WI38 (cell line): Measurements from ENCODE around the gene MYO1E.

Experiments
- H3K4me3 ChIP-seq: 2 replicates; pipeline ENCODE4 v1.5.1; 2011; ENCODE audit warnings: low read depth, mild to moderate bottlenecking, control low read depth, low read length
- TF ChIP-seq, protein P1 (sequence below): IDR thresholded peaks from 2 replicates; pipeline ENCODE4 v1.5.1; 2012; ENCODE audit warnings: low read depth, mild to moderate bottlenecking, control low read depth, low read length

The MYO1E gene

DNA sequence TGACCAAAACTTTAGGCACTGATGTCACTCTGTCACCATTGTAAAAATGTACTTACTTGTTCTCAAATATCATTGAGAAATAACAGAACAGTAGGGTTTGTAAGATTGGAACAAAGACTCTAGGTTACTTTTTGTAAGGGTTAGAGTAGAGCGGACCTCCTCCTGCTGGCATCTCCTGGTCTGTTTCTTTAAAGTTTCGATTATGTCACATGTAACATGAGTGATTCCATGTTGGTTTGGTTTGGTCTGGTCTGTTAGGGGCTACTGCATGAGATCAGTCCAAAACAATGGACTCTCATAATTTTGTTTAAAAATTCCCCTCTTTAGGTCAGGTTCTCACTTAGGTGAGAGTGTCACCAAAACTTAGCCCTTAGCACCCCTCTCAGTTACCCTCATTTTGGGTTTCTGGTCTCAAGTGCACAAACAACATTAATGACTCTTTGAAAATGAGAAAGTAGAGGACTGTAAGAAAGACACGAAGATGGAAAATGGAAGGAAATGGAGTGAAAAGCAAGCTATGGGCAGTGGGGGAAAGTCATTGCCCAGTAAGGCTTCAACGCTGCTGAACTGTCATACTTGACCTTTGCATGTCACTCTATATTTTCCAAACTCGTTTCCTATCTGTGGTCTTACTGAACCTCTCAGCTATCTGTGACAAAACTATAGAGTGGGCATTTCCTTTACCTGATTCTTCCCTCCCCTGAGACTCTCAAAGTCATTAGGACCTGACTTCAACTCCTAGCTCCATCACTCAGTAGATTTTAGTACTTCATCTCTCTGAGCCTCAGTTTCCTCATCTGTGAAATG is 113.3 kb downstream of the MYO1E start:
- no peak overlapping the region for H3K4me3 ChIP-seq
- TF ChIP-seq, protein P1, sequence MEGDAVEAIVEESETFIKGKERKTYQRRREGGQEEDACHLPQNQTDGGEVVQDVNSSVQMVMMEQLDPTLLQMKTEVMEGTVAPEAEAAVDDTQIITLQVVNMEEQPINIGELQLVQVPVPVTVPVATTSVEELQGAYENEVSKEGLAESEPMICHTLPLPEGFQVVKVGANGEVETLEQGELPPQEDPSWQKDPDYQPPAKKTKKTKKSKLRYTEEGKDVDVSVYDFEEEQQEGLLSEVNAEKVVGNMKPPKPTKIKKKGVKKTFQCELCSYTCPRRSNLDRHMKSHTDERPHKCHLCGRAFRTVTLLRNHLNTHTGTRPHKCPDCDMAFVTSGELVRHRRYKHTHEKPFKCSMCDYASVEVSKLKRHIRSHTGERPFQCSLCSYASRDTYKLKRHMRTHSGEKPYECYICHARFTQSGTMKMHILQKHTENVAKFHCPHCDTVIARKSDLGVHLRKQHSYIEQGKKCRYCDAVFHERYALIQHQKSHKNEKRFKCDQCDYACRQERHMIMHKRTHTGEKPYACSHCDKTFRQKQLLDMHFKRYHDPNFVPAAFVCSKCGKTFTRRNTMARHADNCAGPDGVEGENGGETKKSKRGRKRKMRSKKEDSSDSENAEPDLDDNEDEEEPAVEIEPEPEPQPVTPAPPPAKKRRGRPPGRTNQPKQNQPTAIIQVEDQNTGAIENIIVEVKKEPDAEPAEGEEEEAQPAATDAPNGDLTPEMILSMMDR, result no peak

DNA sequence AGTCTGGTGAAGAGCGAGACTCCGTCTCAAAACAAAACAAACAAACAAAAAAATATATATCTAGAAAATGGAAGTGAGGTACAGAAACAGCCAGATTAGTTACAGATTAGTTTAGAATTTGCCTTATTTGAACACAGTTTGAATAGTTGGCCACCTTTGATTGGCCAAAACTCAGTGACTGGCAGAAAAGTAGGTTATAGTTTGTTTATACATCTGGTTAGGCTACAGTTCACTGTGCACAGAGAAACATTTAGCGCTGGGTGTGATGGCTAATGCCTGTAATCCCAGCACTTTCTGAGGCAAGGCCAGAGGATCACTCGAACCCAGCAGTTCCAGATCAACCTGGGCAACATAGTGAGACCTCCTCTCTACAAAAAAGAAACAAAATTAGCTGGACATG is 114.4 kb downstream of the MYO1E start:
- TF ChIP-seq, protein P1, result no peak
- no peak overlapping the region for H3K4me3 ChIP-seq

DNA sequence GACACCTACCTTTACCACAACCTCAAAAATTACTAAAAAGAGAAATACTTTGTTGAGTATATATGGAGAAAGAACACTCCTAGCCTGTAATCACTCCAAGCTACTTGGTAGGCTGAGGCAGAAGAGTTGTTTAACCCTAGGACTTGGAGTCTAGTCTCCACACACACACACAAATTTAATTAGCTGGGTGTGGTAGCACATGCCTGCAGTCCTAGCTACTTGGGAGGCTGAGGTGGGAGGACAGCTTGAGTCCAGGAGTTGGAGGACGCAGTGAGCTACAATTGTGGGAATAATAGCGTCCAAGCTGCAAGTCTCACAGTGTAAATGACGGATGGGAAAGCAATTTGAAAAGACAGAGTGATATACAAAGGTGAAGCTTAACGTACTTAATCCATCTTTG is 115.5 kb downstream of the MYO1E start:
- TF ChIP-seq, protein P1, result no peak
- no peak overlapping the region for H3K4me3 ChIP-seq

DNA sequence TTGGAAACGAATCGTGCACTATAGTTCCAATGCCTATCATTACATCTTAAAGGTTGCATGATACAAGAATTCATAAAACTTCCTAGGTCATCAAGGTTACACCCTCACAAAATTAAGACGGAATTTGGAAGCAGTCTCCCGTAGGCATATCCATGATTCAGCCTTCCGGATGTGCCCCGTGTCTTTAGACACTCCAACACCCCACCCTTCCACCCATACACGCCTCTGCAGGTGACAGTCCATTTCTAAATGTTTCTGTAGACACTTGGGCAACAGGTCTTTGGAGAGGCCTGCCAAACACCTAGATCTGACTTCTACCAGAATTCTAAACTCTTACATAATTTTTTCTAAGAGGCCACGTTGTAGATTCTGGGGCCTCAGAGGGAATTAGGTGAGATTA is 116.2 kb downstream of the MYO1E start:
- H3K4me3 ChIP-seq, result no peak overlapping the region
- TF ChIP-seq, protein P1, result no peak

DNA sequence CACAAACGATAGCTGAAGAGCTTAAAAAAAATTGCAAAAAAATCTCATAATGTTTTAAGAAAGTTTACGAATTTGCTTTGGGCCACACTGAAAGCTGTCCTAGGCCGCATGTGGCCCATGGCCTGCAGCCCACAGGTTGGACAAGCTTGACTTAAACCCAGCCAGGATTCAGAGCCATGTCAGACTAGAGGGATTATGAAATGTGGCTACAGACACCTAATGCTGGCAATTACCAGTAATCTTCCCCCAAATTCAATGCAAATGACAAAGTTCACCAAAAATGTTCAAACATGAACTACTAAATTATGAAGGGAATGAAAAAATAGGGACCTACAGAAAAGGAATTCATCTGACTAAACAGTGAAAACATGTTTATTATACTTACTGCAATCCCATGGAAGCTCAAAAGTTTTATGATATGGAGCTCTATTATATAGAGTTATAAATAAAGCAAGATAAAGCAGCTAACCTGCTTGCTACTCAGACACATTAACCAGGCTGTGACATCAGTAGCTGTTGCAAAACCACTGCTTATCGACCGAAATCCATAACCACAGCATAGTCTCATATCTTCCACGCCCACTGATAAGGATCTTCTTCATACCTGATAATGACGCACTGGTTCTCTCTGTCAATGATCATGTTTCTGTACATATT is 116.9 kb downstream of the MYO1E start:
- TF ChIP-seq, protein P1, result no peak
- H3K4me3 ChIP-seq, result no peak overlapping the region

DNA sequence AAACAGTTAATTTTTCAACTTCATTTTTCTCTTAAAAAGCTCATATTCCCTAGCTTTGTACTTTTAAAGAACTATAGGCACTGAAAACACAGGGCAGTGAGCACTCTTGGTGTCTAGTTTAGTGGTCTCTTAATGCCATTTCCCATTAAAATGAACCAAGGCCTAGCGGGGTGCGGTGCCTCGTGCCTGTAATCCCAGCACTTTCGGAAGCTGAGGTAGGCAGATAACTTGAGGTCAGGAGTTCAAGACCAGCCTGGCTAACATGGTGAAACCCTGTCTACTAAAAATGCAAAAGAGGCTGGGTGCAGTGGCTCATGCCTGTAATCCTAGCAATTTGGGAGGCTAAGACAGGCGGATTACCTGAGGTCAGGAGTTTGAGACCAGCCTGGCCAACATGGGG is 120.5 kb downstream of the MYO1E start:
- TF ChIP-seq, protein P1, result no peak
- no peak overlapping the region for H3K4me3 ChIP-seq
